Hematopoietic multipotent progenitor cell treated with erythropoietin and hydrocortisone succinate and interleukin-3 and kit ligand, for 15 days (in vitro differentiated cells): Measurements from ENCODE around the gene EXTL1.

Source experiments
- DNase-seq: peaks from one replicate; pipeline ENCODE4 v3.0.0-alpha.2; 2015; ENCODE audit warnings: low spot score

EXTL1 gene

DNA sequence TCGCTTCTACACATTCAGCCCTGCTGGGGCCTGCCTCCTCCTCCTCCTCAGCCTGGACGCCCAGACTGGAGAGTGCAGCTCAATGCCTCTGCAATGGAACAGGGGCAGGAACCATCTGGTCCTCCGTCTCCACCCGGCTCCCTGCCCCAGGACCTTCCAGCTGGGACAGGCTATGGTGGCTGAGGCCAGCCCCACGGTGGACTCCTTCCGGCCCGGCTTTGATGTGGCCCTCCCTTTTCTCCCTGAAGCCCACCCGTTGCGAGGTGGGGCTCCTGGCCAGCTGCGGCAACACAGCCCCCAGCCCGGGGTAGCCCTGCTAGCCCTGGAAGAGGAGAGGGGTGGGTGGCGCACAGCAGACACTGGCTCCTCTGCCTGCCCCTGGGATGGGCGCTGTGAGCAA is 1.4 kb downstream of the EXTL1 start:
- no peak for DNase-seq

- DNase-seq = no peak
Measured at GRCh38 chr1:26023826-26024225, 2.3 kb downstream of the EXTL1 start.

GRCh38 chr1:26025060-26025459 is 3.5 kb downstream of the EXTL1 start:
- DNase-seq = no peak

- DNase-seq = no peak
Measured at GRCh38 chr1:26025517-26025916, 3.9 kb downstream of the EXTL1 start.

- no peak for DNase-seq
Measured at GRCh38 chr1:26027716-26028489, 6.3 kb downstream of the EXTL1 start.

DNA sequence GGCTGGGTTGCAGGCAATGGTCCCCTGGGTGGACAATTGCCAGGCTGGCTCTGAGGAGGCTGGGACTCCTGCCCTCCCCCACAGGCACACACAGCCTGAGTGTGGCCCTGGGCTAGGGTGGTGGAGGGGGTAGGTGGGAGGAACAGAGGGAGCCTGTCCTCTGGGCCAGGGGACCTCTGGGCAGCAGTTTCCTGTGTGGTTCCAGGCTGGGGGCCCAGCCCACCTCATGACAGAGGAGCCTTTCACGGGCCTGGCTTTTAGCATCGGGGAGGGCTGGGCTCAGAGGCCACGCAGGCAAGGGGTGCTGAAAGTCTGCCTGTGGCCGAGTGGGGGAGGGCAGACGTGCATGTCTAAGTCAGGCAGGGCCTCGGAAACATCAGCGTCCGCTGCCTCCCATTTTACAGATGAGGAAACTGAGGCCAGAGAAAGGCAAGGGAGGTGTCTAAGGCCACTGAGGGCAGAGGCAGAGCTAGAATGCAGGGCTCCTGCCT is 7.0 kb downstream of the EXTL1 start:
- no peak for DNase-seq

DNA sequence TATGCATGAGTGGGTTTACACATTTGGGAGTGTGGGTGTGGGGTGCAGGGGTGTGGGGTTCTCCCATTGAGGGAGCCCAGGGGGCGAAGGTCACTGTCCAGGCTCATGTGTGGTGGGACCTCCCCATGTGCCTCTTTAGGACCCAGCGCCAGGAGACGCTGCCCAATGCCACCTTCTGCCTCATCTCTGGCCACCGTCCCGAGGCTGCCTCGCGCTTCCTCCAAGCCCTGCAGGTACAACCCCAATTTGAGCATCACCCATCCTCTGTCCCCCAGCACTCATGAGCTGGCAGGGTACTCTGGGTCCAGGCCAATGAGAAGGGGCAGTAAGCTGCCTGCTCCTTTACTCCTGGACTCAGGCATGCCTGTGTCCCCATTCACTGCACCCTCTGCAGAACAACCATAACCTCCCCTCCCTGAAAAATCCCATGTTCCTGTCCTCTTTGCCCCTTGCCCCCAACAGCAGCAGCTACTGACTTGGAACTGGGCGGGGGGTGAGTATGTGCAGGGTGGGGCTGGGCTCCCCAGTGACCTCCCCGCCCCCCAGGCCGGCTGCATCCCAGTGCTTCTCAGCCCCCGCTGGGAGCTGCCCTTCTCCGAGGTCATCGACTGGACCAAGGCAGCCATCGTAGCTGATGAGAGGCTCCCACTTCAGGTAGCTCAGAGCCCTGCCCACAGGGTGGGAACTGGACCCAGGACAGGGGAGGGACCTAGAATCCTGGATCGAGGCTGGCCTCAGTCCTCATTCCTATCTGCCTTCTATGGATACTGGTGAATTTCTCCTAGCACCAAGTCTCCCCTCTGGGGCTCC is 7.7 kb downstream of the EXTL1 start:
- DNase-seq = no peak

GRCh38 chr1:26029864-26030481 is 8.4 kb downstream of the EXTL1 start:
- no peak for DNase-seq

GRCh38 chr1:26031196-26031595 is 9.6 kb downstream of the EXTL1 start:
- no peak for DNase-seq

GRCh38 chr1:26031611-26032220 is 10.1 kb downstream of the EXTL1 start:
- no peak for DNase-seq

DNA sequence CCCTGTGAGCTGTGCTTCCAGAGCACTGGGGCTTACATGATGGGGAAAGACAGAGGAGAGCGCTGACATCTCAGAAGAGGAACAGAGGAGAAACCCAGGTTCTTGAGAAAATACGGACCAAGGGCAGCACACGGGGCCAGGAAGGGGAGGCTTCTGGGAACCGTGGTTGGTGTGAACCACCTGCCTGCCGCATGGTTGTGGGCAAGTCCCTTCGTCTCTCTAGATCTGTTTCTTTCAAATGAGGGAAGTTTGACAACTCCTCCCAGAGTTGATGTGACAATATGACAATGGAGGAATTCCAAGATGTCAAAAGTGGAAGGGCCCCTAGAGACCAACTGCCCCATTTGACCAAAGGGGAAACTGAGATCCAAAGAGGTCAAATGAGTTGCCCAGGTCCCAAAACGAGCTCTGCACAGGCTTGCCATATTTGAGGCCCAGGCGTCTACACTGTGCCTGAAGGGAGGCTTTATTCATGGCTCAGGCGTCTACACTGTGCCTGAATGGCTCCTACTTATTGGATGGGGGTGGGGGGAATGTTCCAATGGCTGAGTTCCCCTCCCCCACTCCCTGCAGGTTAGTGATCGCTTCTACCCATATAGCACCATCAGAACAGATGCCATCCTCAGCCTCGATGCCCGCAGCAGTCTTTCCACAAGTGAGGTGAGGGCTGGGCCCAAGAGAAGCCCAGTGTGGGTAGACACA is 11.2 kb downstream of the EXTL1 start:
- DNase-seq = no peak

- no peak for DNase-seq
Measured at GRCh38 chr1:26034504-26035202, 13.1 kb downstream of the EXTL1 start.

DNA sequence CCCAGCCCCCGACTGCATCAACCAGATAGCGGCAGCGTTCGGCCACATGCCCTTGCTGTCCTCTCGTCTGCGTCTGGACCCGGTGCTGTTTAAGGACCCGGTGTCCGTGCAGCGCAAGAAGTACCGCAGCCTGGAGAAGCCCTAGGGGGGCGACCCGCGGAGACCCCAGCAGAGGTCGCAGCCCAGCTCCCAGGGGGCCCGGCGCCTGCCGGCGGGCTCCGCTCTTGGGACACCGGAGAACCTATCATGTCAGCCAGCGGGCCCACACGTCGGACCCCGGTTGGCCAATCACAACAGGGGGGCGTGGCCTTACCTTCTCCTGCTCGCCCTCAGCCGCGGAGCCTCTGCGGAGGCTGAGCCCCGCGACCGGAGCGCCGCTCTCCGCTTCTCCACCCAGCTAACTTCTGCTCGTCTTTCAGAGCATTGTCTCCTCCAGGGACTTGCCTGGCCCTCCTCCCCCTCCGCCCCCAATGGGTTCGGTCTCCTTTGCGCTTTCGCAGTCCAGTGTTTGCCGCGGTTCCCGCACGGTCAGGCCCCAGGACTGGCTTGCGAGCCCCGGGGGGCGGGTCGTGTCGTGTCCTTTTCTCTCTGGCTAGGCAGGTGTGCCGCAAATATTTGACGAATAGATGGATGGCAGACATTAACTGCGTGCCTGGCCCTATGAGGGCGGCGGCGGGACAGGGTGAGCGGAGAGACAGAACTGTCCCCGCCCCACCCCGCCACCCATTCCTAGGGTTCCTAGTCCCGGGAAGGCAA is 13.8 kb downstream of the EXTL1 start:
- peak; percentile 93 for DNase-seq

GRCh38 chr1:26035959-26036755 is 14.6 kb downstream of the EXTL1 start:
- peak; percentile 78 for DNase-seq

GRCh38 chr1:26036756-26037281 is 15.2 kb downstream of the EXTL1 start:
- DNase-seq = no peak

DNA sequence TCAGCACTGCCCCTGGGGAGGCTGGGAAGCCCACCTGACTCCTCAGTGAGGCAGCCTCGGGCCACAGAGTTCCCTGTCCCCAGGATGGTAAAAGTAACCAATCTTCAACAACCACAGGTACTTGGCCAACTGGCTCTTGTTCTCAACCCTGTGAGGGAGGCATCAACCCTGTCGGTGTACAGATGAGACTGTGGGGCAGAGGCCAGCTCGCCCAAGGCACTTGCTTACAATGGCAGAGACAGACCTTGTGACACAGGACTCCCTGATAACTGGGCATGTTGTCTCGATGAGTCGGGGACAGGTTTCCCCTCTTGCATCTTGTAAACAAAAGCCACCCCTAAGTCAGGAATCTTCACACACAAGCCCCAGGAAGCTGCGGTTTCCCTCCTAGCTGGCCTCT is 16.3 kb downstream of the EXTL1 start:
- no peak for DNase-seq

DNA sequence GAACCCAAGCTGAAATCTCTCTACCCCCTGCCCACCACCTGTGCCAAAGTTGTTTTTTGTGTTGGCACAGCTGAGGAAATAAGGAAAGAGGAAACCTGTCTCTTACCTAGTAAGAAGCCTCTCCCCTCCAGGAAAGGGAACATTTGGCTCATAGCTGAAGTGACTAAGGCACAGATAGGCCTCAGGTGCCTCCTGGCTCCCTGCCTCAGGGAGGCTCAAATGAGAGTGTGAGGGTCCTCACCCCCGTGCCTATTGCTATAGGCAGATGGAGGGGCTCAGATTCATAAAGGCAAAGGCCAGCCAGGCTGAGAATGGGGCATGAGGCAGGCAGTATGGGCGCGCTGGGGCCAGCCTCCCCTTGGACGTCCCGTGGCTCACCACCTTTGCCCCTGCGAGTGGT is 16.9 kb downstream of the EXTL1 start:
- DNase-seq = no peak

- DNase-seq = no peak
Measured at GRCh38 chr1:26038904-26039303, 17.3 kb downstream of the EXTL1 start.

GRCh38 chr1:26041401-26041800 is 19.8 kb downstream of the EXTL1 start:
- DNase-seq = no peak
